ENCODE results near the gene CCNI2.
"Not testable (repeated sequence)": the region's sequence is repeated elsewhere in the genome, so short reads cannot be mapped to it uniquely, and the experiment has no call there.

CCNI2 gene

DNA sequence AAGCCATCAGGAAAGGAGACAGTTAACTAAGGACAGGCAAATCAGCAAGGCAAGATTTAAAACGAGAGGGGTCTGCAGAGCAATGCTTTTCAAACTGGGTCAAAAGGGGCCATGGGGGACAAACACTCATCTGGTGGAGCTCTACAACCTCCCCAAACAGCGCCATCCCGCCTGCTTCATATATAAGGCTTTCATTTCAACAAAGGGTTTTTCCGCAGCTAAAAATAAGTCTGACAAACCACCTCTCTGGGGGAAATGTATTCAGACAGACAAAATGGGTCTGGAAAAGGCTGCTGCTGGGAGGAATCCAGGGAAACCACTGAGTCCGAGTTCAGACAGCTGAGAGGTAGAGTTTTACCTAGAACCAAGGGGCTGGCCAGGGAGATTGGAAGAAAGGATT, 38.1 kb downstream of the CCNI2 start:
- FAIRE-seq = no peak

DNA sequence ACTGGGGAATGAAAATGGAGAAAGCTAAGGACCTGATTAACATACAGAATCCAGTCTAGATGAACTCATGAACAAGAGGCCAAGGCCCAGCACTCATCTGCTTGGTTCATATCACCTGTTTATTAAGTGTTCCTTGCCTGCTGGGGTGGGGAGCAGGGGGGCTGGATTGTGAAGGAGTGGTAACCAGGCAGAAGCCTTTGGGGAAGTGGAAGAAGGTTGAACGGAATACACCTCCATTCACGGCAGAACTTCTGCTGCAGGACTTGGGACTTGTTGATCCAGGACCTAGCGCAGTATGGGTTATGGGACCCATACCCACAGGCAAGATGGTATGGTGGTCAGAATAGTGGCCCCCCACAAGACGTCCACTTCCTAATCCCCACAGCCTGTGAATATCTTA, 38.6 kb downstream of the CCNI2 start:
- no peak for FAIRE-seq

DNA sequence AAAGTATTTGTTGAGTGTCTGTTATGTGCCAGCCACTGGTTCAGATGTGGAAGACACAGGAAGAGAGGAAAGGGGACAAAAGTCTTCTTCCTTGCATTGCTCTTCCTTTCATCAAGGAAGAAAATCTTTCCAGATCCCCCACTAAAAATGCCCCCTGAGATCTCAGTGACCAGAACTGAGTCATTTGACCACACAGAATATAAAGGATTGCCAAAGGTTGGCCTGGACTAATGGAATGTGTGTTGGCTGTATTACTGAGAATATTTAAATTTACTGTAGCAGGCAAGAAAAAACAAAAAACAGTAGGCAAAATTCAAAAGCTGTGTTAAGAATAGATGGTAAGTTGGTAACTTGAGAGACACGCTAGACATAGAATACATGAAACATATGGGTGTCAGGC, 39.9 kb downstream of the CCNI2 start:
- no peak for FAIRE-seq

DNA sequence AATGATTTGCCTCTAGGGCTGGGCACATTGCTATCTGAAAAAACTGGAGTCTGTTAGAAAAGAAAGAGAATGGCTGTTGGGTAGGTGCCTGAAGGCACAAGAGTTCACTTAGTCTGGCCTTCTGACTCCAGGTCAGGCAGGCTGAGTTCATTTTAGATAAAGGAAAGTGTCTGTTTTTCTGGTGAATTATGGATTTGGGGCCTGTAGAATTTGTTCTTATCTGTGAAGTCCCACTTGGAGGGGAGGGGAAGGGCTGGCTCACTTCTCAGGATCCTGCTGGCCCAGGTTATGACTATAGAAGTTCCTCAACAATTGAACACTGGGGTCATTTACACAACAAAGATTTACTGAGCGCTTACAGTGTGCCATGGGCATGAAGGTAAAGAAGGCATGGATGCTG, 41.3 kb downstream of the CCNI2 start:
- FAIRE-seq = no peak

DNA sequence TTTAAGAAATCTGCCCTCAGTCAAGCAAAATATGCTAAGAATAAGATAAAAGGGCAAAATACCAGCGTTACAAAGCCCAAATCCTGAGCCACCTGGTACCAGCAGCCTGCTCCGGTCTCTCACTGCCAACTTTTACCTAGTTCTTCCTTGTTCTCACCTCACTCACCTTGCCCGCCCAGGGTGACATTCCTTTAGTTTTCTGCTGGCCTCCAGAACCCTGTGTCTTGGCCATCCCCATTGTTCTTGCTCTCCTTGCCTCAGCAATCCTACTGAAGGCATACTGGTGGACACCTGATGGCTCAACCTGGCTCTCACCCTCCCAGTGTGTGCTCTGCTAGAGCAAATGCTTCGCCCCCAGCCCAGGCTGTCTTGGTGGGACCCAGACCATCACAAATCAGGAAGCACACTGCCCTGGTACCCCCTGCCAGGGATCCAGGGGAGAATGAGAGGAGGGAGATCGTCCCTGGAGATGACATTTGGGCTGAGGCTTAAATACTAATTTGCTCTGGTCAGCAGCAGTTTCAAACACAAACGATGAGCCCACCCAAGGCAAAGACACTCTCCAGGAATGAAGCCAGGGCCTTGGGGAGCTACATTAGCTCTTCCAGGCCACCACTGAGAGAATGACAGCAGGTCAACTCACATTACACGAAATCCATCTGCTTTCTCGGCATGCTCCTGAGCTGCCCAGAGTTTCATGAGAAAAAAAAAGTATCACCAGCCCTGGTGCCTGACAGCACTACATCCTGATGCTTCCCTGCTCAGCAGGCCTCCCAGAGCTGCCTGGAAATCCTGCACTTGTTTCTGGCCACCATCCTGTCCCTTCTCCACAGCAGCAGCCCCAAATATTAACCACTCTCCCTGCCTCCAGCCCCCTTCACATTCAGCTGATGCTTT, 42.0 kb downstream of the CCNI2 start:
- FAIRE-seq = no peak

DNA sequence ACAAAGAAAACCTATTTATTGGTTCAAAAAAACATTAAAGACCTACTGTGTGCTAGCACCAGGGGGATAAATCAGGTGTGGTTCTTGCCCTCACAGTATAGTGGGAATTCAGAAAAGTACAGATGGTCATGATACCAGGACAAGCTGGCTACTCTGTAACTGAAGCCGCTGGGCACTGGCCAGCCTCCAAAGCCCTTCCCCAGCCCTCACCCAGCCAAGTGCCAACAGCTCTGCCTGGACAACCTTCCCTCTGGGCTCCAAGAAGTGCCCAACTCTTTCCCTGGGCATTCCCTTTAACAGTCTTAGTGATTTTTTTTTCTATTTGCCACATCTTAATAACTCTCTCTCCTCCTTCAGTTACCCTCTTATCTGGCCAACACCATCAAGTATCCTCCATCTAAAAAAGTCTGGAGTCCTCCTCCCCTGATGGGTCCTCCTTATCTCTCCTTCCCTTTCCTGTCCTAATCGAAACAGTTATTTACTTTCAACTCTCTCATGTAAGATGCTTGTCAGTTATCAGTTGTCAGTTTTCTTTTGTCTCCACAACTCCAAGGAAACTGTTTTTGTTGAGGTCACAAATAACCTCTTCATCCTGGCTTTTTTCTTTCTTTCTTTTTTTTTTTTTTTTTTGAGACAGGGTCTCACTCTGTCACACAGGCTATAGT, 43.1 kb downstream of the CCNI2 start:
- no peak for FAIRE-seq

DNA sequence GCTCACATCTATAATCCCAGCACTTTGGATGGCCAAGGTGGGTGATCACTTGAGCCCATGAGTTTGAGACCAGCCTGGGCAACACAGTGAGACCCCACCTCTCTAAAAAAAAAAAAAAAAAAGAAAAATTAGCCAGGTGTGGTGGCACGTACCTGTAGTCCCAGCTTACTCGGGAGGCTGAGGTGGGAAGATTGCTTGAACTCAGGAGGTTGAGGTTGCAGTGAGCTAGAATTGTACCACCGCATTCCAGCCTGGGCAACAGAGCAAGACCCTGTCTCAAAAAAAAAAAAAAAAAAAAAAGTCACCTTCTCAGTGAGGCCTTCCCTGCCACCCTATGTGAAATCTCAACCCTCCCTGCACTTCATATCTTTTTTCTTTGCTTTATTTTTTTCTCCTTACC, 43.8 kb downstream of the CCNI2 start:
- FAIRE-seq = no peak

DNA sequence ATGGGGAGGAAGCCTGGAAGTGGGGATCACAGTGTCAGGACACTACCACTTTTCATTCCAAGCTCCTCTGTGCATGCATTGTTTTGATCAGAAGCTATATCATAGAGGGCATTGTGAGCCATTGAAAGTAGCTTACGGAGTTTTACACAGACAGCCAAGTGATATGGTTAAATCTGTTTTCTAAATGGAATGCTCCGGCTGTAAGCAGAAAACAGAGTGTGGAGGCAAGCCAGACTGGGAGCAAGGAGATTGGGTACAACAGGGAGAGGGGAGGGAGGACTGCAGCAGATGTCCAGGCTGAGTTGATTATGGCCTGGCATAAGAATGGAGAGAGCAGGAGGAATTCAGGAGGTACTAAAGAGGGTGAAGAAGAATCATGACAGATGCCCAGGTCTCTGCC, 50.4 kb downstream of the CCNI2 start:
- no peak for FAIRE-seq

DNA sequence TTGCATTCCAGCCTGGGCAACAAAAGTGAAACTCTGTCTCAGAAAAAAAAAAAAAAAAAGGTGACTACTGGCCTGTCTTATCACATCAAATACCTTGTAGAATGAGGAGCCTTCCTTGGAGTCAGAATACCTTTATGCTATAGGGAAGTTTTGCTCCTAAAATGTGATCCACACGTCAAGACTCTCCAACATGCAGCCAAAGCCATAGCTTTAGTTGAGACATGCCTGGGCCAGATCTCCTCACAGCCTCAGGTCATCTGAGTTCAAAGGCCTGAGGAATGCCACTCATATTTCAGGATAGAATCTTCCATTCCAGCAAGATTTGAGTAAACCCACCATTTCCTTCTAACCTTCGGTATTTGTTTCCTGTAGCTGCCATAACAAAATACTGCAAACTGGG, 52.2 kb downstream of the CCNI2 start:
- FAIRE-seq = no peak

DNA sequence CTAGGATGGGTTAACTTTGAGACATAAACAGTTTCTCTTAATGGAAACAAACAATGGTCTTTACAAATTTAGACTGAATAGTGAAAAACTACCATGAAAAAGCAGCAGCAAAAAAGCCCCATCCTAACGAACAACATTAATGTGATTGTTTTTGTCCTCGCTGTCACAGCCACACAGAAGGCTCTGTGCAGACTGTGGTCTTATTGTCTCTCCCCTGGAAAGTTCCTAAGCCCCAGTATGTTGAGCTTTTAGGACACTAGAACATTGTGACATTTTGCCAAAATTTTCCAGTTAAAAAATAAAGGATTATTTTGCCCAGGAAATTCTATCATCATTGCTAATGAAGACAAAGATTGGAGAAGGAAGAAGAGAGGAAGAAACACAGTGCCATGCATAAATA, 53.3 kb downstream of the CCNI2 start:
- no peak for FAIRE-seq

DNA sequence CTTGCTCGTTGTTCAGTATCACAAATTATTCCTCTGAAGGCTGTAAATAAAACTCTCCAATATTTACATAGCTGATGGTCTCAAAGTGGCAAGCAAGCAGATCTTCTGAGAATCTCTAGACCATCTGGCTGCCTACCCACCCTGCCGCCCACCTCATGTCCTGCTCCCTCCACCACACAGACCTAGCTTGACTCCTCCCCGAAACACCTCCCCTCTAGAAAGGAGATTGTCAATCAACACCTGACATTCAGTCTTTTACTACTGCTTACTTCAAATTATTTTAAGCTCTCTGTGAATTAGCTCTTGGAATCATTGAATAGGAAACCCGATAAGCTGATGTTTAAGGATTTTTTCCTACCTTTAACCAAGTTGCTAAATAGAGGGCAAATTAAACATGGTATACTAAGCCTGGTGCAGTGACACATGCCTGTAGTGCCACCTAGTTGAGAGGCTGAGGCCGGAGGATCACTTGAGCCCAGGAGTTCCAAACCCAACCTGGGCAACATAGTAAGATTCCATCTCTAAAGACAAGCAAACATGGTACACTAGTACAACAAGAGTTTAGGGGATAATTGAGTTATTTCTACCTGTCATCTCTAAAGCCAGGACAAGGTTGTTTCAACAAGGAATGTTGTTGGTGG, 54.9 kb downstream of the CCNI2 start:
- FAIRE-seq = no peak

DNA sequence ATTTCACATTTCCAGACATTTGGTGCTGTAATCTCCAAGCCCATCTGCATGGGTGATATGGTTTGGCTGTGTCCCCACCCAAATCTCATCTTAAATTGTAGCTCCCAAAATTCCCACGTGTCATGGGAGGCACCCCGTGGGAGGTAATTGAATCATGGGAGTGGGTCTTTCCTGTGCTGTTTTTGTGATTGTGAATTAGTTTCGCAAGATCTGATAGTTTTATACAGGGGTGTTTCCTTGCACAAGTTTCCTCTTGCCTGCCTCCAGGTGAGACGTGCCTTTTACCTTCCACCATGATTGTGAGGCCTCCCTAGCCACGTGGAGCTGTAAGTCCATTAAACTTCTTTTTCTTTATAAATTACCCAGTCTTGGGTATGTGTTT, 55.5 kb downstream of the CCNI2 start:
- not testable (repeated sequence) for FAIRE-seq

All from islet of Langerhans (tissue), 1 donor.